ENCODE data around the gene RBBP8. TPM values are rescaled to one million over a fixed set of nuclear protein-coding genes. Genes with fewer than 3 reads are reported as not detected.
"Not testable (repeated sequence)": the region's sequence is repeated elsewhere in the genome, so short reads cannot be mapped to it uniquely, and the experiment has no call there.

The RBBP8 gene
- total RNA-seq, 1 experiment from 2014 or later = 58.1 TPM

- no peak for DNase-seq (ENCODE audit: low read depth)
These were observed 10.7 kb downstream of the RBBP8 start for GRCh38 chr18:22943847-22944246.

DNA sequence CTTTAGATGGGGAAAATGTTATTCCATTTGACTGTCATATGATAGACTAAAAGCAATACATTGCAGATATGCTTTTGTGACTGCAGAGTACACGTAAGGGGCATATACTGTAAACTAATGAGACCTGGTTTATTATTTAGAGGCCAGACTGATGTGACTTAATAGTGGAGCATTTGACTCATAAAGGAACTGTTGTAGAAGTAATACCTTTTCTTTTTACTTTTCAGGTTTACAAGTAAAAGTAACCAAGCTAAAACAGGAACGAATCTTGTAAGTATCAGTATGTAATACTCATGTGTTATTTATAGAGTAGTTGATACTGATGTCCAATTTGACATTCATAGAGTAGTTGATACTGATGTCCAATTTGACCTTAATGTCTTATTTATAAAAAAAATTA is 13.1 kb downstream of the RBBP8 start:
- no peak for DNase-seq (ENCODE audit: low read depth)

DNA sequence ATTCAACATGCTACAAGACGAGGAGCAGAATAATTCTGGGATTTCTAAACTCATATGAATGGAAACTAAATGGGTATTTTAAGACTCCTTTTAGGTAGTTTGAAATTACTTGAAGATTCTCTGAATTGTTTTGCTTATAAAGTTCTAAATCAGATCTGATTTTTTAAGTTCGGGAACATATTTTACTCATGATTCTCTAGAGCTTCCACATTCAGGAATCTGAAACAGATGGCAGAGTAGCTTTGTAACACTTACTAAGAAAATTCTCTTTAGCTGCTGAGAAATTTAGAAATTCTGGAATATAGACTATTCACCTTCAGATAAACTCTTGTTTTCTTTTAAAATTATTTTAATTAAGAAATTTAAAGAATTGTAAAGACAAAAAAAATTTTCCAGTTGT is 13.7 kb downstream of the RBBP8 start:
- no peak for DNase-seq (ENCODE audit: low read depth)

GRCh38 chr18:22951823-22952222 is 18.7 kb downstream of the RBBP8 start:
- no peak for DNase-seq (ENCODE audit: low read depth)

GRCh38 chr18:22952525-22952924 is 19.4 kb downstream of the RBBP8 start:
- DNase-seq (ENCODE audit: low read depth) = no peak

- DNase-seq (ENCODE audit: low read depth) = not testable (repeated sequence)
These were observed 20.9 kb downstream of the RBBP8 start for GRCh38 chr18:22953982-22954381.

DNA sequence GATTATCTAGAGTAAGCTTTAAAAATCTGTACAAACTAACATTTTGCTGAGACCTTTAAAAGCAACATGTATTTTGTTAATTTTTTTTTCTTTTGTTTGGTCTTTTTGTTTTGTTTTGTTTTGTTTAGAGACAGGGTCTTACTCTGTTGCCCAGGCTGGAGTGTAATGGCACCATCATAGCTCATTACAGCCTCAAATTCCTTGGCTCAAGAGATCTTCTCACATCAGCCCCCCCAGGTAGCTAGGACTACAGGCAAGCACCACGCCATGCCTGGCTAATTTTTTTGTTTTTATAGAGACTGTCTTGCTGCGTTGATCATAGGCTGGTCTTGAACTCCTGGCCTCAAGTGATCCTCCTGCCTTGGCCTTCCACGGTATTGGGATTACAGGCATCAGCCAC is 23.1 kb downstream of the RBBP8 start:
- DNase-seq (ENCODE audit: low read depth) = no peak

DNA sequence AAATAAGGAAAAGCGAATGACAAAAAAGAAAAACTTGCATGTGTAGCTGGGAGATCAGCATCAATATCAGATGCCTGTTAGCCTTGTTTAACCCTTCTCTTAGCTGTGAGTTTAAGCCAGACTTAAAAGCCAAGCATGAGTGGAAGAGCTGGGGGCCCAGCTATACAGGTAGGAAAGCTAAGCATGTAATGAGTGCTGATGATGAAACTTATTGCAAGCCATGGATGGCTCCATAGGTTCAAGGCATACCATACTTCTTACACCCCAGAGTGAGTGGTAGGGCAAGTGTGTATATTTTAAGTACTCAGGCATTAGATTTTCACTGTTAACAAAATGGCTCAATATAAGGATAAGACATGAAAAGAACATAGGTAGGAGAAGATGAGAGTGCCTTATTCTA is 28.0 kb downstream of the RBBP8 start:
- no peak for DNase-seq (ENCODE audit: low read depth)

GRCh38 chr18:22962004-22962403 is 28.9 kb downstream of the RBBP8 start:
- no peak for DNase-seq (ENCODE audit: low read depth)

- DNase-seq (ENCODE audit: low read depth) = no peak
These were observed 31.0 kb downstream of the RBBP8 start for GRCh38 chr18:22964116-22964515.

DNA sequence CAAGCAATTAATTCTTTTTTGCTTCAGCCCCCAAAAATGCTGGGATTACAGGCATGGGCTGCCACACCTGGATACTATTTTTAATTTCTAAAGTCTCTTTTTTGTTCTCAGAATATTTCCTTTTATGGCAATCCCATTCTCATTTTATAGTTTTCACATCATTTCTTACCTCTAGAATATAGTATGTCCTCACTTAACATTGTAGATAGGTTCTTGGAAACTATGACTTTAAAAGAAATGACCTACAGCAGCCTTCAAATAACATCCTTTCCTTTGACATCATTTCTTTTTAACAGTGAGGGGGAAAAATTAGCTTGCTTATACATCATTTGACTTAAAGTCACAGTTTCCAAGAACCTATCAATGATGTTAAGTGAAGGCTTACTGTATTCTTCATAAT is 31.6 kb downstream of the RBBP8 start:
- no peak for DNase-seq (ENCODE audit: low read depth)

GRCh38 chr18:22971038-22971437 is 37.9 kb downstream of the RBBP8 start:
- DNase-seq (ENCODE audit: low read depth) = peak; percentile 1

DNA sequence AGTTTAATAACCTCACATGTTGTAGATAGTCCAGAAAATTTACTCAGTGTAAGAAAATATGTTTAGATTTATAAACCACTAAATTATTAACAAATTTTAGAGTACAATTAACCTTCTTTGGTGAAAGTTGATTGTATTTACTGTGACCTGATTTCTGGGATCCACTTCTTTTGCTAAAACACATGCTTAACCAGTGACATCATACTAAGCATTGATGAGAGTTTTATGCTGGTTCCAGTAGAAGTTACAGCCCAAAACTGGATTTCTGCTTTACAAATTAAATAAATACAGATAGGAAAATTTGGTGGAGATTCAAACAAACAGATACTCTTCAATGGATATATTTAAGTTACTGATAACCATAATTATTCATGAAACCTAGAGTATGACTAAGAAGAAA is 40.9 kb downstream of the RBBP8 start:
- no peak for DNase-seq (ENCODE audit: low read depth)

GRCh38 chr18:22974707-22975106 is 41.6 kb downstream of the RBBP8 start:
- DNase-seq (ENCODE audit: low read depth) = no peak

GRCh38 chr18:22975508-22975907 is 42.4 kb downstream of the RBBP8 start:
- no peak for DNase-seq (ENCODE audit: low read depth)

GRCh38 chr18:22977847-22978701 is 44.9 kb downstream of the RBBP8 start:
- DNase-seq (ENCODE audit: low read depth) = peak; percentile 61

DNA sequence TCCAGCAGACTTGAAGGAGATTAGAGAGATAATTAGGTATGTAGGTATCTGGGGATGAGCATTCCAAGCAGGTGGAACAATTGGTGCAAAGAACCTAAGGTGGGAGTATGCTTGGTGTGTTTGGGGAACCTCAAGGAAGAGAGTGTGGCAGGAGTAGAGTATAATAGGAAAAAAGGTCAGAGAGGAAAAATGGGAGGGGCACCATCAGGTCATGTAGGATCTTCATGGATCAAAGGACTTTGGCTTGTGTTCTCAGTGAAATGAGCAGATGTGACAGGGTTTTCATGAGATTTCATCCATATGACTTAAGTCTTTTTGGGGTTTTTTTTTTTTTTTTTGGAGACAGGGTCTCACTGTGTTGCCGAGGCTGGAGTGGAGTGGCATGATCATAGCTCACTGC is 47.3 kb downstream of the RBBP8 start:
- DNase-seq (ENCODE audit: low read depth) = no peak

GRCh38 chr18:22981274-22982133 is 48.4 kb downstream of the RBBP8 start:
- no peak for DNase-seq (ENCODE audit: low read depth)

DNA sequence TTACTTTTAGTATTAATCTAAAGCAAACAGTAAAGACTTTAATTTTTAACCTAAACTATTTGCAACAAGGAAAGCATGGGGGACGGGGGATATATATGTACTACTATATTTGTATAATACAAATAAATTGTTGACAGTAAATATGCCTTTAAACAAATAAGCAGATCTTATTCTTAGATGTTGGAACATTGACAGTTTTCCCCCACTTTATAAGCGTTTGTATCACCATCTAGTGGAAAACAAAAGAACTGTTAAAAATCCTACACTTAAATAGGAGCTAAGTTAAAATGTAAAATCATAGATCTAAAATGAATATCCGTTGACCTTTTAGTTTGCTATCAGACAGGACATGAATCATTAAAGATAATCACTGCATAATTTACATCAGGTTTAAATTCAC is 50.0 kb downstream of the RBBP8 start:
- DNase-seq (ENCODE audit: low read depth) = no peak

- peak; percentile 4 for DNase-seq (ENCODE audit: low read depth)
These were observed 52.1 kb downstream of the RBBP8 start for GRCh38 chr18:22985250-22985649.

DNA sequence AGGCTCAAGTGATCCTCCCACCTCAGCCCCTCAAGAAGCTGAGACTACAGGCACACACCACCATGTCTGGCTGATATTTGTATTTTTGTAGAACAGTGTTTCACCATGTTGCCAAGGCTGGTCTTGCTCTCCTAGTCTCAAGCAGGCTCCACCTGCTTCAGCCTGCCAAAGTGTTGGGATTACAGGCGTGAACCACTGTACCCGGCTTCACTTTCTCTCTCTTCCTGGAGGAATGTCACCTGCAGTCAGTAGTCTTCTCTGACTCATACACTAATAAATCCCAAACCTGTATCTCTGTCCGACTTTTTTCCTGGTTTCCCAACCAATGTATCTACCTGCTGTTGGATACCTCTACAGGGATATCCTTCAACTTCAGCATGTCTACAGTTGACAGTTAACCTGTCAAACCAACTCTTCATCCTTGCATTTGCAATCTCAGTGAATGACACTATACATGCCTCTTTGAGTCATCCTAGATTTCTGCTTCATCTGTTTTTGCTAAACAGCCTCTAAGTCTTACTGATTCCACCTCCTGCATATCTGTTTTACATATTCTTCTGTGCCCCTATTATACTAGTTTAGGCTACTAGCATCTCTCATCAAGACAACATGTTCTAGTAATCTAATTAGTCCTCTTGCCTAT is 54.5 kb downstream of the RBBP8 start:
- DNase-seq (ENCODE audit: low read depth) = no peak

GRCh38 chr18:22988208-22988607 is 55.1 kb downstream of the RBBP8 start:
- DNase-seq (ENCODE audit: low read depth) = no peak
